H1 (cell line): ENCODE data around the gene TMEM135. TPM values are rescaled to one million over a fixed set of nuclear protein-coding genes. Genes with fewer than 3 reads are reported as not detected.

Source experiments
- CTCF ChIA-PET: fragments of 300-600 bp; sonication (Branson Sonifier 250); formaldehyde crosslinking; loops from one replicate; lab custom pipeline; 2021; ENCODE audit not compliant: partially characterized antibody; lab: Charles Lee
- POLR2A ChIA-PET: fragments of 300-600 bp; sonication (Branson Sonifier 250); formaldehyde crosslinking; loops from one replicate; lab custom pipeline; 2021; ENCODE audit warnings: inconsistent platforms; ENCODE audit not compliant: partially characterized antibody; lab: Charles Lee
- DNase-seq, 2 experiments: peaks; one replicate each; pipeline versions ENCODE4 v3.0.0 to v3.0.0-alpha.2; 2010 to 2022; ENCODE audit warnings: low spot score in 2 of 2, low read depth in 1 of 2, mixed read lengths in 1 of 2
- FAIRE-seq: peaks from 2 replicates; lab custom pipeline; 2011; peaks lifted over from hg19 to GRCh38; lab: Jason Lieb, UNC
- H2AFZ ChIP-seq: 2 replicates; pipeline ENCODE4 v1.8.1; 2012; ENCODE audit warnings: low read length, inconsistent platforms
- H2AK5ac ChIP-seq: 2 replicates; pipeline ENCODE4 v1.6.1; 2013; ENCODE audit warnings: low read depth, low read length
- H2BK120ac ChIP-seq: replicated peaks from 2 replicates; pipeline ENCODE3; 2013; ENCODE audit warnings: low read depth, low read length, inconsistent platforms
- H2BK12ac ChIP-seq: 2 replicates; pipeline ENCODE4 v1.6.1; 2013; ENCODE audit warnings: low read depth, low read length
- H2BK15ac ChIP-seq: 2 replicates; pipeline ENCODE4 v1.6.1; 2013; ENCODE audit warnings: low read length
- H2BK20ac ChIP-seq: 2 replicates; pipeline ENCODE4 v1.6.1; 2013; ENCODE audit warnings: low read length
- H2BK5ac ChIP-seq: 2 replicates; pipeline ENCODE4 v1.6.1; 2013; ENCODE audit warnings: low read depth, low read length
- H3K14ac ChIP-seq: 2 replicates; pipeline ENCODE4 v1.6.1; 2013; ENCODE audit warnings: inconsistent platforms; ENCODE audit not compliant: insufficient read length
- H3K18ac ChIP-seq: 2 replicates; pipeline ENCODE4 v1.6.1; 2013; ENCODE audit warnings: low read length; ENCODE audit errors: extremely low read depth
- H3K23ac ChIP-seq: 2 replicates; pipeline ENCODE4 v1.6.1; 2013; ENCODE audit warnings: inconsistent platforms; ENCODE audit not compliant: insufficient read length
- H3K23me2 ChIP-seq: 2 replicates; pipeline ENCODE4 v1.6.1; 2013; ENCODE audit warnings: low read depth, low read length
- H3K27ac ChIP-seq: 2 replicates; pipeline ENCODE4 v1.6.1; 2011; ENCODE audit warnings: low read depth, low read length, inconsistent platforms
- H3K27me3 ChIP-seq, 4 experiments: replicated peaks in 1 of 4; 1 replicate in 1 of 4; 2 replicates in 3 of 4; pipeline versions ENCODE4 v1.6.1 to v1.8.1; 2011 to 2013; ENCODE audit warnings: low read length in 3 of 4, mild to moderate bottlenecking in 3 of 4, inconsistent platforms in 2 of 4, mixed read lengths in 2 of 4, moderate library complexity in 1 of 4; ENCODE audit not compliant: control insufficient read depth in 3 of 4, insufficient read depth in 3 of 4; ENCODE audit errors: extremely low read depth in 1 of 4
- H3K36me3 ChIP-seq, 4 experiments: 2 replicates each; pipeline versions ENCODE4 v1.6.1 to v1.8.1; 2011 to 2013; ENCODE audit warnings: mild to moderate bottlenecking in 4 of 4, low read length in 3 of 4, moderate library complexity in 2 of 4, control low read depth in 1 of 4, inconsistent platforms in 1 of 4; ENCODE audit not compliant: insufficient read depth in 4 of 4, control insufficient read depth in 2 of 4
- H3K4ac ChIP-seq: replicated peaks from 2 replicates; pipeline ENCODE3; 2013; ENCODE audit warnings: low read length, low read depth, mixed read lengths, inconsistent platforms; ENCODE audit not compliant: insufficient read length
- H3K4me1 ChIP-seq, 4 experiments: replicated peaks in 1 of 4; 1 replicate in 1 of 4; 2 replicates in 3 of 4; pipeline versions ENCODE4 v1.6.1 to v1.8.1; 2011 to 2013; ENCODE audit warnings: low read length in 3 of 4, inconsistent platforms in 2 of 4, mixed read lengths in 1 of 4; ENCODE audit not compliant: insufficient read depth in 4 of 4, control insufficient read depth in 3 of 4
- H3K4me2 ChIP-seq, 2 experiments: 2 replicates each; pipeline versions ENCODE4 v1.6.1 to v1.8.1; 2011 to 2013; ENCODE audit warnings: low read depth in 2 of 2, low read length in 2 of 2, control low read depth in 1 of 2, inconsistent platforms in 1 of 2, mild to moderate bottlenecking in 1 of 2; ENCODE audit not compliant: insufficient read depth in 1 of 2
- H3K4me3 ChIP-seq, 4 experiments: fragments of 200-600, 300-600 bp in 1 of 4; sonication (generic), shearing (Covaris generic), sonication (Bioruptor Twin) in 1 of 4; 2 replicates each; pipeline versions ENCODE4 v1.5.1 to v1.8.1; 2011 to 2016; ENCODE audit warnings: low read length in 4 of 4, low read depth in 3 of 4, control low read depth in 2 of 4, inconsistent platforms in 2 of 4, mild to moderate bottlenecking in 2 of 4, mixed read lengths in 1 of 4, moderate library complexity in 1 of 4; ENCODE audit not compliant: insufficient read depth in 2 of 4; ENCODE audit errors: extremely low read depth in 1 of 4
- H3K56ac ChIP-seq: replicated peaks from 2 replicates; pipeline ENCODE3; 2013; ENCODE audit warnings: low read depth, mild to moderate bottlenecking, mixed read lengths, low read length, inconsistent platforms; ENCODE audit not compliant: insufficient read length
- H3K79me1 ChIP-seq: 2 replicates; pipeline ENCODE4 v1.6.1; 2013; ENCODE audit warnings: low read depth, low read length, control low read depth
- H3K79me2 ChIP-seq, 2 experiments: 2 replicates each; pipeline versions ENCODE4 v1.6.1 to v1.8.1; 2012 to 2013; ENCODE audit warnings: low read length in 2 of 2, mild to moderate bottlenecking in 2 of 2, inconsistent platforms in 1 of 2; ENCODE audit not compliant: insufficient read depth in 2 of 2, control insufficient read depth in 1 of 2
- H3K9ac ChIP-seq, 4 experiments: replicated peaks in 1 of 4; 1 replicate in 1 of 4; 2 replicates in 3 of 4; pipeline versions ENCODE4 v1.6.1 to v1.8.1; 2011 to 2013; ENCODE audit warnings: low read depth in 3 of 4, low read length in 3 of 4, control low read depth in 2 of 4, mild to moderate bottlenecking in 2 of 4, moderate library complexity in 2 of 4, inconsistent platforms in 1 of 4; ENCODE audit errors: extremely low read depth in 1 of 4
- H3K9me3 ChIP-seq, 2 experiments: 2 replicates each; pipeline versions ENCODE4 v1.6.1 to v1.8.1; 2012 to 2013; ENCODE audit warnings: mild to moderate bottlenecking in 2 of 2, moderate library complexity in 2 of 2, control low read depth in 1 of 2, inconsistent platforms in 1 of 2, low read depth in 1 of 2, low read length in 1 of 2, mixed read lengths in 1 of 2; ENCODE audit not compliant: insufficient read depth in 2 of 2
- H4K20me1 ChIP-seq, 2 experiments: replicated peaks in 1 of 2; 2 replicates each; pipeline versions ENCODE3 to v1.8.1; 2011 to 2013; ENCODE audit warnings: inconsistent platforms in 2 of 2, low read length in 2 of 2, mild to moderate bottlenecking in 1 of 2; ENCODE audit not compliant: insufficient read depth in 2 of 2, control insufficient read depth in 1 of 2
- H4K5ac ChIP-seq: 2 replicates; pipeline ENCODE4 v1.6.1; 2013; ENCODE audit warnings: low read length, low read depth, mixed read lengths, inconsistent platforms; ENCODE audit not compliant: insufficient read length
- H4K8ac ChIP-seq: 2 replicates; pipeline ENCODE4 v1.8.0; 2013; ENCODE audit warnings: mild to moderate bottlenecking, moderate library complexity, low read length, inconsistent platforms; ENCODE audit not compliant: insufficient read depth; ENCODE audit errors: extremely low read depth
- H4K91ac ChIP-seq: replicated peaks from 2 replicates; pipeline ENCODE3; 2013; ENCODE audit warnings: low read length, mixed read lengths, inconsistent platforms; ENCODE audit not compliant: insufficient read length
- BACH1 ChIP-seq: IDR thresholded peaks from 2 replicates; pipeline ENCODE4 v1.6.1; 2012; ENCODE audit warnings: low read length, improper control_type of control experiment
- BRCA1 ChIP-seq: IDR thresholded peaks from 2 replicates; pipeline ENCODE4 v1.6.1; 2012; ENCODE audit warnings: low read depth, low read length, improper control_type of control experiment
- CREB1 ChIP-seq: IDR thresholded peaks from 2 replicates; pipeline ENCODE4 v1.6.1; 2012; ENCODE audit warnings: inconsistent platforms
- CTBP2 ChIP-seq: IDR thresholded peaks from 2 replicates; pipeline ENCODE4 v1.7.0; 2011; ENCODE audit warnings: borderline replicate concordance, mild to moderate bottlenecking, moderate library complexity, mixed read lengths, low read length; ENCODE audit not compliant: insufficient read depth, insufficient read length
- RAD21 ChIP-seq, 2 experiments: IDR thresholded peaks in 1 of 2; conservative IDR thresholded peaks in 1 of 2; 2 replicates each; pipeline ENCODE4 v1.6.1; 2011; ENCODE audit warnings: low read depth in 2 of 2, low read length in 2 of 2, improper control_type of control experiment in 1 of 2, inconsistent platforms in 1 of 2, mild to moderate bottlenecking in 1 of 2, moderate library complexity in 1 of 2
- SIN3A ChIP-seq, 2 experiments: IDR thresholded peaks in 1 of 2; conservative IDR thresholded peaks in 1 of 2; 2 replicates each; pipeline ENCODE4 v1.6.1; 2011 to 2012; ENCODE audit warnings: low read length in 2 of 2, improper control_type of control experiment in 1 of 2, low read depth in 1 of 2, mild to moderate bottlenecking in 1 of 2
- SIRT6 ChIP-seq: IDR thresholded peaks from one replicate; pipeline ENCODE4 v1.7.1; 2012; ENCODE audit warnings: low read length, inconsistent platforms
- WGBS, 2 experiments: shearing (Covaris generic) in 1 of 2; methylation state at CpG; one replicate each; pipeline versions ENCODE4 v1.1.6 to v1.1.7; 2013 to 2015; ENCODE audit warnings: low lambda C conversion rate in 2 of 2, mixed read lengths in 2 of 2, inconsistent platforms in 1 of 2, low coverage in 1 of 2, missing lambda C conversion rate in 1 of 2; ENCODE audit not compliant: insufficient replicate concordance in 2 of 2, insufficient coverage in 1 of 2, insufficient read length in 1 of 2; ENCODE audit errors: extremely low coverage in 1 of 2, missing lambda C conversion rate in 1 of 2; 5-methylcytosine and 5-hydroxymethylcytosine counted together
- polyA plus RNA-seq, 7 experiments: library from polyadenylated mRNA; depleted of rRNA in 3 of 7; stranded (reverse) in 5 of 7; unstranded in 2 of 7; fragments of >200 nt in 5 of 7; fragments of 200-250 nt in 2 of 7; gene quantifications; 1 replicate in 5 of 7; 2 replicates in 1 of 7; 4 replicates in 1 of 7; pipeline versions ENCODE4 v1.2.1 to v1.2.3, GENCODE V29; 2011 to 2013; ENCODE audit warnings: missing spikeins in 2 of 7, mixed read lengths in 2 of 7
- total RNA-seq: library from RNA; stranded (reverse); fragmentation: NEBNext Ultra II Directional; extraction: Animal tissue kit (Norgen Biotek cat#: 25700); gene quantifications from 2 replicates; pipeline ENCODE4 v1.2.1, GENCODE V29; 2021
- TF ChIP-seq, protein P1 (sequence below): IDR thresholded peaks from 2 replicates; pipeline ENCODE4 v1.6.1; 2012; ENCODE audit warnings: inconsistent platforms
- TF ChIP-seq, protein P2 (sequence below): IDR thresholded peaks from 2 replicates; pipeline ENCODE4 v1.6.1; 2012; ENCODE audit warnings: low read length, inconsistent platforms

The TMEM135 gene
- total and polyA plus RNA-seq, 2 of the 8 experiments (the other 6 are each of a cell fraction or from before 2014, with no cell fraction given) = 9.3 to 31.3 TPM

DNA sequence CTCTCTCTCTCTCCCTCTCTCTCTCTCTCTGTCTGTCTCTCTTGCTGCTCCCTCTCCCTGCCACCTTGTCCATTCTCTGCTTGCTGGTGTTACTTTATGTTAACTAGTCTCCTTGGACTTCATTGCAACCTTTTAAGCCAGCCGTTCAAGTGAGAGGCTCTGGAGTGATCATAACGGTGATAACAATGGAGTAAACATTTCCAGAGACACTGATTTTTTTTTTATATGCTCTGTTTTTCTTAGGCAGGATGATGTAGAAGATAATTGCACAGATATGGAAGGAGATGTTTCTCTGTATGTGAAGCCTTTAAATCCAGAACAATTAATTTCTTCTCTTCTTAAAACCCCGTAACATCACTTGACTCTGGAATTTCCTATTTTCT, 287.7 kb downstream of the TMEM135 start:
- H4K5ac ChIP-seq = no peak overlapping the region
- TF ChIP-seq, protein P1, sequence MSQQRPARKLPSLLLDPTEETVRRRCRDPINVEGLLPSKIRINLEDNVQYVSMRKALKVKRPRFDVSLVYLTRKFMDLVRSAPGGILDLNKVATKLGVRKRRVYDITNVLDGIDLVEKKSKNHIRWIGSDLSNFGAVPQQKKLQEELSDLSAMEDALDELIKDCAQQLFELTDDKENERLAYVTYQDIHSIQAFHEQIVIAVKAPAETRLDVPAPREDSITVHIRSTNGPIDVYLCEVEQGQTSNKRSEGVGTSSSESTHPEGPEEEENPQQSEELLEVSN = no peak
- no peak for TF ChIP-seq BRCA1
- TF ChIP-seq SIN3A (conservative IDR thresholded peaks at IDR 0.05 in 1 of 2, IDR thresholded peaks at IDR 0.05 in 1 of 2; ENCODE audit: low read depth in 1 of 2, low read length in 2 of 2) = no peak
- TF ChIP-seq RAD21 (IDR thresholded peaks at IDR 0.05 in 1 of 2, conservative IDR thresholded peaks at IDR 0.05 in 1 of 2; ENCODE audit: low read depth in 2 of 2, low read length in 2 of 2) = no peak
- no peak for TF ChIP-seq CTBP2
- TF ChIP-seq CREB1 = no peak
- TF ChIP-seq BACH1 = no peak
- TF ChIP-seq, protein P2, sequence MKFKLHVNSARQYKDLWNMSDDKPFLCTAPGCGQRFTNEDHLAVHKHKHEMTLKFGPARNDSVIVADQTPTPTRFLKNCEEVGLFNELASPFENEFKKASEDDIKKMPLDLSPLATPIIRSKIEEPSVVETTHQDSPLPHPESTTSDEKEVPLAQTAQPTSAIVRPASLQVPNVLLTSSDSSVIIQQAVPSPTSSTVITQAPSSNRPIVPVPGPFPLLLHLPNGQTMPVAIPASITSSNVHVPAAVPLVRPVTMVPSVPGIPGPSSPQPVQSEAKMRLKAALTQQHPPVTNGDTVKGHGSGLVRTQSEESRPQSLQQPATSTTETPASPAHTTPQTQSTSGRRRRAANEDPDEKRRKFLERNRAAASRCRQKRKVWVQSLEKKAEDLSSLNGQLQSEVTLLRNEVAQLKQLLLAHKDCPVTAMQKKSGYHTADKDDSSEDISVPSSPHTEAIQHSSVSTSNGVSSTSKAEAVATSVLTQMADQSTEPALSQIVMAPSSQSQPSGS = no peak
- no peak for TF ChIP-seq SIRT6
- no peaks in the 10 kb centered on the region for H3K79me2 ChIP-seq
- no peak overlapping the region for H2BK20ac ChIP-seq
- H3K27ac ChIP-seq = no peak overlapping the region
- no peaks in the 10 kb centered on the region for H4K20me1 ChIP-seq
- H3K23ac ChIP-seq = no peak overlapping the region
- no peaks in the 10 kb centered on the region for H3K27me3 ChIP-seq
- no peak overlapping the region for H3K56ac ChIP-seq
- no peak overlapping the region for H2AK5ac ChIP-seq
- no peak overlapping the region for H3K18ac ChIP-seq
- no peak overlapping the region for H2BK12ac ChIP-seq
- no peak overlapping the region for H4K91ac ChIP-seq
- H4K8ac ChIP-seq = no peak overlapping the region
- ChIA-PET CTCF (interaction anchor here (1.1 kb wide), 1 partner anchor 228 kb away, joined by 3 read pairs; no protein-coding TSS in a partner anchor), POLR2A (no interaction called here)
- no peak overlapping the region for H3K4ac ChIP-seq
- no peaks in the 10 kb centered on the region for H3K9me3 ChIP-seq
- no peak overlapping the region for H3K14ac ChIP-seq
- no peak overlapping the region for H2BK5ac ChIP-seq
- no peak overlapping the region for H3K4me2 ChIP-seq
- WGBS, 2 experiments = 96 to 100% methylated on average over 1 to 3 of the region's 3 CpGs
- no peaks in the 10 kb centered on the region for H3K23me2 ChIP-seq
- H3K4me3 ChIP-seq = no peak overlapping the region
- FAIRE-seq (no peak), DNase-seq (no peak)
- no peak overlapping the region for H2AFZ ChIP-seq
- H2BK15ac ChIP-seq = no peak overlapping the region
- H2BK120ac ChIP-seq = no peak overlapping the region
- H3K9ac ChIP-seq = no peak overlapping the region
- H3K4me1 ChIP-seq = no peaks in the 10 kb centered on the region
- peaks cover 0 to 4% (median 0%) of the 10 kb centered on the region in 4 experiments; a peak in 3 of 8 replicates for H3K36me3 ChIP-seq
- no peaks in the 10 kb centered on the region for H3K79me1 ChIP-seq
